ENCODE data around the gene ZIC1.

- no peak for TF ChIP-seq POLR2A (IDR thresholded peaks at IDR 0.05; ENCODE audit: borderline replicate concordance, extremely low read depth, insufficient read depth, insufficient read length)
- TF ChIP-seq SRF (IDR thresholded peaks at IDR 0.05; ENCODE audit: low read depth): no peak
- no peak for TF ChIP-seq EZH2phosphoT487 (IDR thresholded peaks at IDR 0.05; ENCODE audit: borderline replicate concordance)
- no peak for TF ChIP-seq CTCF (IDR thresholded peaks at IDR 0.05 in 2 of 3, conservative IDR thresholded peaks at IDR 0.05 in 1 of 3; ENCODE audit: borderline replicate concordance in 1 of 3, insufficient read depth in 1 of 3, low read depth in 2 of 3, low read length in 2 of 3)
- no peak for TF ChIP-seq EZH2 (IDR thresholded peaks at IDR 0.05)
- no peak for TF ChIP-seq JUND (IDR thresholded peaks at IDR 0.05)
- TF ChIP-seq REST (IDR thresholded peaks at IDR 0.05; ENCODE audit: low read depth): no peak
- no peak for TF ChIP-seq ZNF274 (IDR thresholded peaks at IDR 0.05; ENCODE audit: low read depth, low read length)
- TF ChIP-seq ZFX (IDR thresholded peaks at IDR 0.05): no peak
Observed at GRCh38 chr3:147422196-147422595, 13.0 kb downstream of the ZIC1 start.

Data from HCT116 (cell line).